Mucosa of rectum (tissue), 2 donors: Measurements from ENCODE around the gene AFDN.

Source experiments
- H3K27ac ChIP-seq, 2 donors: one replicate each; pipeline ENCODE4 v1.7.0; 2013; ENCODE audit warnings: inconsistent platforms in 2 of 2, low read depth in 2 of 2, low read length in 2 of 2
- H3K27me3 ChIP-seq, 2 donors: one replicate each; pipeline ENCODE4 v1.7.0; 2013; ENCODE audit warnings: low read length in 2 of 2; ENCODE audit not compliant: control insufficient read depth in 2 of 2, insufficient read depth in 2 of 2
- H3K36me3 ChIP-seq, 2 donors: one replicate each; pipeline ENCODE4 v1.7.0; 2013; ENCODE audit warnings: low read length in 2 of 2; ENCODE audit not compliant: control insufficient read depth in 2 of 2, insufficient read depth in 2 of 2
- H3K4me1 ChIP-seq, 2 donors: one replicate each; pipeline ENCODE4 v1.7.0; 2013; ENCODE audit warnings: low read length in 2 of 2, mild to moderate bottlenecking in 1 of 2; ENCODE audit not compliant: control insufficient read depth in 2 of 2, insufficient read depth in 2 of 2
- H3K4me3 ChIP-seq, 2 donors: one replicate each; pipeline ENCODE4 v1.7.0; 2013; ENCODE audit warnings: low read length in 2 of 2
- H3K9ac ChIP-seq, 2 donors: one replicate each; pipeline ENCODE4 v1.7.0; 2013; ENCODE audit warnings: low read length in 2 of 2, low read depth in 1 of 2, mild to moderate bottlenecking in 1 of 2
- H3K9me3 ChIP-seq, 2 donors: one replicate each; pipeline ENCODE4 v1.7.0; 2013; ENCODE audit warnings: low read length in 2 of 2; ENCODE audit not compliant: control insufficient read depth in 2 of 2
- donor health status: healthy.
- donor health status: Normal muscosa, but diverticular disease.

Gene AFDN

GRCh38 chr6:167932468-167933276 lies 106.0 kb downstream of the AFDN start:
- Histone ChIP-seq H3K9ac (peak overlapping the region; percentile 4 to 65), H3K27ac (peak overlapping the region; percentile 59 to 82)

GRCh38 chr6:167933290-167933689 lies 106.6 kb downstream of the AFDN start:
- Histone ChIP-seq H3K27ac (peak overlapping the region in 1 of 2 donors; percentile 82), H3K9me3 (no peaks in the 10 kb centered on the region), H3K9ac (peak overlapping the region in 1 of 2 donors; percentile 65), H3K4me3 (peak overlapping the region in 1 of 2 donors; percentile 64), H3K36me3 (peaks cover 0 to 10% of the 10 kb centered on the region in 2 donors), H3K4me1 (peaks cover 17 to 43% of the 10 kb centered on the region in 2 donors), H3K27me3 (no peaks in the 10 kb centered on the region)

More at GRCh38 chr6:167932468-167933276, 106.0 kb downstream of the AFDN start:
- peak overlapping the region; percentile 37 to 64 for H3K4me3 ChIP-seq
- H3K4me1 ChIP-seq: peaks cover 16 to 38% of the 10 kb centered on the region in 2 donors
- no peaks in the 10 kb centered on the region for H3K9me3 ChIP-seq
- peaks cover 0 to 13% of the 10 kb centered on the region in 2 donors for H3K36me3 ChIP-seq
- H3K27me3 ChIP-seq: no peaks in the 10 kb centered on the region

- Histone ChIP-seq H3K4me3 (peak overlapping the region in 1 of 2 donors; percentile 34), H3K27me3 (no peaks in the 10 kb centered on the region), H3K36me3 (peaks cover 0 to 6% of the 10 kb centered on the region in 2 donors), H3K27ac (peak overlapping the region; percentile 77 to 82), H3K9me3 (no peaks in the 10 kb centered on the region), H3K9ac (peak overlapping the region; percentile 49 to 65), H3K4me1 (peaks cover 21 to 46% of the 10 kb centered on the region in 2 donors)
Measured at GRCh38 chr6:167933847-167934246, 107.1 kb downstream of the AFDN start.

GRCh38 chr6:167934426-167934864 lies 107.7 kb downstream of the AFDN start:
- H3K27ac ChIP-seq: peak overlapping the region; percentile 77 to 82
- peak overlapping the region; percentile 7 to 65 for H3K9ac ChIP-seq
- no peaks in the 10 kb centered on the region for H3K27me3 ChIP-seq
- H3K9me3 ChIP-seq: no peaks in the 10 kb centered on the region
- peak overlapping the region; percentile 17 to 55 for H3K4me3 ChIP-seq
- peaks cover 21 to 46% of the 10 kb centered on the region in 2 donors for H3K4me1 ChIP-seq
- peaks cover 0 to 5% of the 10 kb centered on the region in 2 donors for H3K36me3 ChIP-seq

- H3K9me3 ChIP-seq: no peaks in the 10 kb centered on the region
- H3K4me1 ChIP-seq: peaks cover 21 to 46% of the 10 kb centered on the region in 2 donors
- no peaks in the 10 kb centered on the region for H3K36me3 ChIP-seq
- peak overlapping the region in 1 of 2 donors; percentile 42 for H3K9ac ChIP-seq
- no peaks in the 10 kb centered on the region for H3K27me3 ChIP-seq
- peak overlapping the region in 1 of 2 donors; percentile 16 for H3K4me3 ChIP-seq
- H3K27ac ChIP-seq: peak overlapping the region in 1 of 2 donors; percentile 54
Measured at GRCh38 chr6:167936051-167936450, 109.3 kb downstream of the AFDN start.

- Histone ChIP-seq H3K9ac (no peak overlapping the region), H3K9me3 (no peaks in the 10 kb centered on the region), H3K27ac (peak overlapping the region; percentile 61 to 78), H3K4me3 (no peak overlapping the region), H3K36me3 (no peaks in the 10 kb centered on the region), H3K27me3 (no peaks in the 10 kb centered on the region), H3K4me1 (peaks cover 19 to 40% of the 10 kb centered on the region in 2 donors)
Measured at GRCh38 chr6:167937301-167937700, 110.6 kb downstream of the AFDN start.

- Histone ChIP-seq H3K9me3 (no peaks in the 10 kb centered on the region), H3K4me3 (peak overlapping the region in 1 of 2 donors; percentile 1), H3K27me3 (no peaks in the 10 kb centered on the region), H3K27ac (peak overlapping the region; percentile 61 to 78), H3K4me1 (peaks cover 19 to 40% of the 10 kb centered on the region in 2 donors), H3K36me3 (peaks cover 4% of the 10 kb centered on the region in 2 donors), H3K9ac (peak overlapping the region in 1 of 2 donors; percentile 39)
Measured at GRCh38 chr6:167937948-167938911, 111.5 kb downstream of the AFDN start.

- Histone ChIP-seq H3K27ac (no peak overlapping the region), H3K4me3 (no peak overlapping the region), H3K9ac (no peak overlapping the region), H3K27me3 (no peaks in the 10 kb centered on the region), H3K4me1 (peaks cover 8 to 18% of the 10 kb centered on the region in 2 donors), H3K9me3 (no peaks in the 10 kb centered on the region), H3K36me3 (peaks cover 24 to 33% of the 10 kb centered on the region in 2 donors)
Measured at GRCh38 chr6:167941822-167942221, 115.1 kb downstream of the AFDN start.

- Histone ChIP-seq H3K9me3 (no peaks in the 10 kb centered on the region), H3K9ac (no peak overlapping the region), H3K27me3 (no peaks in the 10 kb centered on the region), H3K27ac (no peak overlapping the region), H3K36me3 (peaks cover 43 to 44% of the 10 kb centered on the region in 2 donors), H3K4me1 (peaks cover 0 to 1% of the 10 kb centered on the region in 2 donors), H3K4me3 (no peak overlapping the region)
Measured at GRCh38 chr6:167944130-167944529, 117.4 kb downstream of the AFDN start.
